Activated T-cell treated with anti-CD3 and anti-CD28 coated beads for 1 hour (primary cell): Measurements from ENCODE around the gene CELSR1.
"Not testable (repeated sequence)": the region's sequence is repeated elsewhere in the genome, so short reads cannot be mapped to it uniquely, and the experiment has no call there.

Experiments used
- DNase-seq: peaks from one replicate; pipeline ENCODE4 v3.0.0-alpha.2; 2020; ENCODE audit warnings: low read depth

Gene CELSR1

DNA sequence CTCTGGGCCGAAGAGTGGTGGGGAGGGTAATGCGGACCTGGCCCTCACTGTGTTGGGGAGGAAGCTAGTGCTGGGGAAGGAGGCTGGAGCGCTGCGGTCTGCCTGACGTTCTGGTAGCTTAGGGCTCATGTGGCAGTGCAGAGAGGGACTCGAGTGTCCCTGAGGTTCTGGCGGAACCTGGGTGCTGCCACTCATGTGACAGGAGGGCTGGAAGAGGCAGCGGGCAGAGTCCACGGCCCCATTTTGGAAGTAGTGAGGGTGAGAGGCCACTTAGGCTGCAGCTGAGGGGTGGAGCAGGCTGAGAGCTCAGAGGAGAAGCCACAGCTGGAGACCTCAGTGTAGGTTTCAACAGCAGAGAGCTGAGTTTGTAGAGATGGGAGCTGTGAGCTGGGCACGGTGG lies 218.1 kb downstream of the CELSR1 start:
- no peak for DNase-seq

DNA sequence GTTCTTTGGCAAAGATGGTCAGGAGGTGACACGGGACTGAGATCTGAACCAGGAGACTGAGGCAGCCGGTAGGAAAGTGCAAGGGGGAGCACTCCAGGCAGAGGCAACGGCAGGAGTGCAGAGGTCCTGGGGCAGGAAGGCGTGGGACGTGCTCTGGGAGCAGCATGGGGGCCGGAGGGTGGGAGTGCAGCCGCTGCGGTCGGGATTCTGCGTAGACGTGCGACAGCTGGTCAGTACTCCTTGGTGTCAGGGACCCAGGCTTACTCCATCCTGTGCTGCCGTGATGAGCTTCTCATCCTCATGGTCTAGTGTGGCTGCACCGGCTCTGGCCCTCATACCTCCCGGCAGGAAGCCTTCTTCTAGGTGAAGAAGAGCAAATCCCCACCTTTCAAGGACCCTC lies 218.8 kb downstream of the CELSR1 start:
- DNase-seq = no peak

DNA sequence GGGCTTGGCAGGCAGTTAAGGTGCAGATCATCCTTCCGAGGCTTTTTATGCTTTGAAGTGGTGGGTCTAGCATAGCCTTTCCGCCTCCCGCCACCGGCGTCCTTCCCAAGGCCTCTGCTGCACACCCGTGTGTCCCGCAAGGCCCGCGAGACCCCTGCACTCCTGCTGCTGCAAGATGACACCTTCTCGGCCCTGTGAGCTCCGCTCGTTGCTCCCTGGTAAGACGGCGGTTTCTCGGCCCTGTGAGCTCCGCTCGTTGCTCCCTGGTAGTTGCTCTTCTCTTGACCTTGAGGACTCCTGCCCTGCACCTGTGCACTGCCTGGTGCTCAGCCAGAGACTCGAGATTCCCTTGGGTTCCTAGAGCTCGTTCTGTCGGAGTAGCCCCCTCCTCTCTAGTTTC lies 219.8 kb downstream of the CELSR1 start:
- DNase-seq = no peak

DNA sequence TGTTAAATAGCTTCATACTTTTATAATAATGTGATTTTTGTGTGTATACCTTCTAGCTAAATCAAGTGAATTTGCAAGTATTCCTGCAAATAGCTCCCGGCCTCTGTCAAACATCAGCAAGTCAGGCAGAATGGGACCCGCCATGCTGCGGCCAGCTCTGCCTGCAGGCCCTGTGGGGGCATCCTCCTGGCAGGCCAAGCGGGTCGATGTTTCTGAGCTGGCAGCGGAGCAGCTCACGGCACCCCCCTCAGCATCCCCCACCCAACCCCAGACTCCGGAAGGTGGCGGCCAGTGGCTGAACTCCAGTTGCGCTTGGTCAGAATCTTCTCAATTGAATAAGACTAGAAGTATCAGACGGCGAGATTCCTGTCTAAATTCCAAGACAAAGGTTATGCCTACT lies 221.4 kb downstream of the CELSR1 start:
- DNase-seq = no peak

DNA sequence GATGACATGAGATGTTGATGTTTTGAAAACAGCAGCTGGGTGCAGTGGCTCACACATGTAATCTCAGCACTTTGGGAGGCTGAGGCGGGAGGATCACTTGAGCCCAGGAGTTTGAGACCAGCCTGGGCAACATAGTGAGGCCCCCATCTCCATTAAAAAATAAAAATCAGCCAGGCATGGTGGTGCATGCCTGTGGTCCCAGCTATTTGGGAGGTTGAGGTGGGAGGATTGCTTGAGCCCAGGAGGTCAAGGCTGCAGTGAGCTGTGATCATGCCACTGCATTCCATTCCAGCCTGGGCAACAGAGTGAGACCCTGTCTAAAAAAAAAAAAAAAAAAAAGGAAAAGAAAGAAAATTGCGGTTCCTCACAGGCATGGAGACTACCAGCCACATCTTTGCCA lies 224.6 kb downstream of the CELSR1 start:
- not testable (repeated sequence) for DNase-seq

DNA sequence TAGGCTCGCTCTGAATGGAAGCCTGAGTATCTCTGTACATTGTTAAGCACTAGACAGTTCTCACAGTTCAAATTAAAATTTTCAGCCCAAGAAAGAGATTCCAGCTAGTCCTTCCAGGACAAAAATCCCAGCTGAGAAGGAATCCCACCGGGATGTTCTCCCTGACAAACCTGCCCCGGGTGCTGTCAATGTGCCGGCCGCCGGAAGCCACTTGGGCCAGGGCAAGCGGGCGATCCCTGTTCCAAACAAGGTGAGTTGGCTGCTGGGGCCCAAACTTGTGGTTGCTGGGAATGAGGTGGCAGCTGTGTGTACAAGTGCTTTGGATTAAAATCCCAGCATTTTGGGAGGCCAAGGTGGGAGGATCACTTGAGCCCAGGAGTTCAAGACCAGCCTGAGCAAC lies 225.4 kb downstream of the CELSR1 start:
- no peak for DNase-seq
